ENCODE data around the gene DCANP1. TPM values are rescaled to one million over a fixed set of nuclear protein-coding genes. Genes with fewer than 3 reads are reported as not detected.

DCANP1 gene
- total and polyA plus RNA-seq, 9 of the 15 experiments (the other 6 are each of a cell fraction or from before 2014, with no cell fraction given) = not detected

- no peak for TF ChIP-seq SIX5 (IDR thresholded peaks at IDR 0.05; ENCODE audit: borderline replicate concordance in 1 of 2, insufficient read depth in 1 of 2, low read depth in 1 of 2, low read length in 2 of 2)
- TF ChIP-seq, protein P1, sequence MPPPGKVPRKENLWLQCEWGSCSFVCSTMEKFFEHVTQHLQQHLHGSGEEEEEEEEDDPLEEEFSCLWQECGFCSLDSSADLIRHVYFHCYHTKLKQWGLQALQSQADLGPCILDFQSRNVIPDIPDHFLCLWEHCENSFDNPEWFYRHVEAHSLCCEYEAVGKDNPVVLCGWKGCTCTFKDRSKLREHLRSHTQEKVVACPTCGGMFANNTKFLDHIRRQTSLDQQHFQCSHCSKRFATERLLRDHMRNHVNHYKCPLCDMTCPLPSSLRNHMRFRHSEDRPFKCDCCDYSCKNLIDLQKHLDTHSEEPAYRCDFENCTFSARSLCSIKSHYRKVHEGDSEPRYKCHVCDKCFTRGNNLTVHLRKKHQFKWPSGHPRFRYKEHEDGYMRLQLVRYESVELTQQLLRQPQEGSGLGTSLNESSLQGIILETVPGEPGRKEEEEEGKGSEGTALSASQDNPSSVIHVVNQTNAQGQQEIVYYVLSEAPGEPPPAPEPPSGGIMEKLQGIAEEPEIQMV (tag; conservative IDR thresholded peaks at IDR 0.05; ENCODE audit: low read depth) = no peak
- TF ChIP-seq NRF1 (conservative IDR thresholded peaks at IDR 0.05 in 1 of 2, IDR thresholded peaks at IDR 0.05 in 1 of 2) = peak; percentile 54 to 59; a peak in 3 of 4 replicates
- no peak for TF ChIP-seq ZBTB33 (CRISPR knock-in tag; IDR thresholded peaks at IDR 0.05)
- peak; percentile 23 for TF ChIP-seq BRD9 (IDR thresholded peaks at IDR 0.05; ENCODE audit: low read depth, partially characterized antibody)
- no peak for TF ChIP-seq ZNF695 (CRISPR knock-in tag; IDR thresholded peaks at IDR 0.05)
- TF ChIP-seq, protein P2, sequence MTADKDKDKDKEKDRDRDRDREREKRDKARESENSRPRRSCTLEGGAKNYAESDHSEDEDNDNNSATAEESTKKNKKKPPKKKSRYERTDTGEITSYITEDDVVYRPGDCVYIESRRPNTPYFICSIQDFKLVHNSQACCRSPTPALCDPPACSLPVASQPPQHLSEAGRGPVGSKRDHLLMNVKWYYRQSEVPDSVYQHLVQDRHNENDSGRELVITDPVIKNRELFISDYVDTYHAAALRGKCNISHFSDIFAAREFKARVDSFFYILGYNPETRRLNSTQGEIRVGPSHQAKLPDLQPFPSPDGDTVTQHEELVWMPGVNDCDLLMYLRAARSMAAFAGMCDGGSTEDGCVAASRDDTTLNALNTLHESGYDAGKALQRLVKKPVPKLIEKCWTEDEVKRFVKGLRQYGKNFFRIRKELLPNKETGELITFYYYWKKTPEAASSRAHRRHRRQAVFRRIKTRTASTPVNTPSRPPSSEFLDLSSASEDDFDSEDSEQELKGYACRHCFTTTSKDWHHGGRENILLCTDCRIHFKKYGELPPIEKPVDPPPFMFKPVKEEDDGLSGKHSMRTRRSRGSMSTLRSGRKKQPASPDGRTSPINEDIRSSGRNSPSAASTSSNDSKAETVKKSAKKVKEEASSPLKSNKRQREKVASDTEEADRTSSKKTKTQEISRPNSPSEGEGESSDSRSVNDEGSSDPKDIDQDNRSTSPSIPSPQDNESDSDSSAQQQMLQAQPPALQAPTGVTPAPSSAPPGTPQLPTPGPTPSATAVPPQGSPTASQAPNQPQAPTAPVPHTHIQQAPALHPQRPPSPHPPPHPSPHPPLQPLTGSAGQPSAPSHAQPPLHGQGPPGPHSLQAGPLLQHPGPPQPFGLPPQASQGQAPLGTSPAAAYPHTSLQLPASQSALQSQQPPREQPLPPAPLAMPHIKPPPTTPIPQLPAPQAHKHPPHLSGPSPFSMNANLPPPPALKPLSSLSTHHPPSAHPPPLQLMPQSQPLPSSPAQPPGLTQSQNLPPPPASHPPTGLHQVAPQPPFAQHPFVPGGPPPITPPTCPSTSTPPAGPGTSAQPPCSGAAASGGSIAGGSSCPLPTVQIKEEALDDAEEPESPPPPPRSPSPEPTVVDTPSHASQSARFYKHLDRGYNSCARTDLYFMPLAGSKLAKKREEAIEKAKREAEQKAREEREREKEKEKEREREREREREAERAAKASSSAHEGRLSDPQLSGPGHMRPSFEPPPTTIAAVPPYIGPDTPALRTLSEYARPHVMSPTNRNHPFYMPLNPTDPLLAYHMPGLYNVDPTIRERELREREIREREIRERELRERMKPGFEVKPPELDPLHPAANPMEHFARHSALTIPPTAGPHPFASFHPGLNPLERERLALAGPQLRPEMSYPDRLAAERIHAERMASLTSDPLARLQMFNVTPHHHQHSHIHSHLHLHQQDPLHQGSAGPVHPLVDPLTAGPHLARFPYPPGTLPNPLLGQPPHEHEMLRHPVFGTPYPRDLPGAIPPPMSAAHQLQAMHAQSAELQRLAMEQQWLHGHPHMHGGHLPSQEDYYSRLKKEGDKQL (CRISPR knock-in tag; IDR thresholded peaks at IDR 0.05; ENCODE audit: borderline replicate concordance) = no peak
- TF ChIP-seq ZKSCAN3 (CRISPR knock-in tag; IDR thresholded peaks at IDR 0.05) = no peak
- TF ChIP-seq ZNF324 (CRISPR knock-in tag; IDR thresholded peaks at IDR 0.05) = no peak
- no peak for TF ChIP-seq GATAD2A (IDR thresholded peaks at IDR 0.05)
- TF ChIP-seq POLR2G (IDR thresholded peaks at IDR 0.05; ENCODE audit: low read depth, low read length) = no peak
- no peak for TF ChIP-seq SMARCA5 (IDR thresholded peaks at IDR 0.05)
- TF ChIP-seq CTCF (IDR thresholded peaks at IDR 0.05 in 2 of 3, conservative IDR thresholded peaks at IDR 0.05 in 1 of 3; ENCODE audit: insufficient read depth in 2 of 3, low read depth in 1 of 3, low read length in 3 of 3) = peak; percentile 95 to 98 (median 97)
- no peak for TF ChIP-seq ZNF384 (IDR thresholded peaks at IDR 0.05; ENCODE audit: low read depth, low read length)
- peak; percentile 59; the same call in 1 of the 2 replicates for TF ChIP-seq DMBX1 (CRISPR knock-in tag; IDR thresholded peaks at IDR 0.05; ENCODE audit: borderline replicate concordance)
- TF ChIP-seq BHLHE40 (IDR thresholded peaks at IDR 0.05; ENCODE audit: low read length) = peak; percentile 31; the same call in 1 of the 2 replicates
- no peak for TF ChIP-seq ZNF561 (CRISPR knock-in tag; conservative IDR thresholded peaks at IDR 0.05)
- no peak for TF ChIP-seq BCOR (IDR thresholded peaks at IDR 0.05)
Measured at GRCh38 chr5:135457424-135458071, 10.4 kb upstream of the DCANP1 start (continued).
